Activated T-helper 1 cell treated with anti-CD3 and anti-CD28 coated beads, Interleukin-2, amount 50 U/mL, for 16 hours (primary cell): Measurements from ENCODE around the gene MED16.
"Not testable (repeated sequence)": the region's sequence is repeated elsewhere in the genome, so short reads cannot be mapped to it uniquely, and the experiment has no call there.

ENCODE experiments used
- DNase-seq, 2 donors: peaks; one replicate each; pipeline ENCODE4 v3.0.0-alpha.2; 2020; ENCODE audit warnings: low read depth in 1 of 2, low spot score in 1 of 2

Gene MED16

DNA sequence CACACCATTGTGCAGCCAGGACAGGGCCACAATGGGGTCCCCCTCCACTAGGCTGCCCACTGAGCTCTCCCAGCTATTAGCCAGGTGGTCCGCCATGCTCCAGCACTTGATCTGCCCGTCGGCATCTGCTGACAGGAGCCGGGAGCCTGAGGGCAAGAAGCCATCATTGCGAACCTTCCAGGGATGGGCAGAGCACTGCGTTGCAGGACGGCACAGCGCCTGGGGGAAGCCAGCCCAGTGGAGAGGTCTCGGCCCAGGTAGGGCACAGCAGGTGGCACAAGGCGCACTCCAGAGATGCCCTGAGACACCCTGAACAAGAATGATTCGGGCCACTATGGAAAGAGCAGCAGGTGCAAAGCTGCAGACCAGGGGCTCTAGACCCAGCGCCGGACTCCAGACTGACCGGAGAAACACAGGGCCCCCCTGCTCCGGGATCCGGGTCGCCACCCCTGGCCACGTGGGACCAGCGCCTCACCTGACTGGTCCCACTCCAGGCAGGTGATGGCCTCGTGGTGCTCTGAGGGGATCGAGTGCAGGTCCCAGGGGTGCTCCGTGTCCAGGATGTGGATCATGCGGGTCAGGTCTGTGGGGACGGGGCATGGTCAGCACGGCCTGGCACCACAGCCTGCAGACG lies 3.2 kb downstream of the MED16 start:
- DNase-seq, result no peak

DNA sequence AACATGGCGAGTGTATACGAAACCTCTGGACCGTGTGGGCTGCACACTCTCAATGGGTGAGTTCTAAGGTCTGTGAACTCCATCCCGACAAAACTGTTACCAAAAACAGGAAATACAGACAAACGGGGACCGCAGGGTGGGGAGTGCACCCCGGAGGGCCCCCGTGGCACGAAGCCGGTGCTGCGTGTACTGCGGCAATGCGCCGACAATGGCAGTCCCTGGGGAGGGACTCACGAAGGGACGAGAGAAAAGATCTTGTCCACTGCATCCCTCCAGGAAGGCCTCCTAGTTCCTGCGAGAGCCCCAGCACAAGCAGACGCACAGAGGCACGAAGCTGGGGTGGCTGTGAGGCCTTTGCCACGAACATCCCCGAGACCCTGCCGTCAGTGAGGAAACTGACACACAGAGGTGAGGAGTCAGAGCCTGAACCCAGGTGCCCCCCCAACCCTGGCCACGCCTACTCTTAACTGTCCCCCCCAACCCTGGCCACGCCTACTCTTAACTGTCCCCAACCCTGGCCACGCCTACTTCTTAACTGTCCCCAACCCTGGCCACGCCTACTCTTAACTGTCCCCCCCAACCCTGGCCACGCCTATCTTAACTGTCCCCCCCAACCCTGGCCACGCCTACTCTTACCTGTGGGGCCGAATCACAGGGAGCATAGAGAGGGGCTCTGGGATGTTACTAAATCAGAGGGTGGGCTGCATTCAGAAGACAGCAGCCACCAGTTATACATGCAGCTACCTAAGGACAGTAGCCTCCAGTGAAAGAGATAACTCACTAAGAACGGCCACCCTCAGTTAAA lies 4.2 kb downstream of the MED16 start:
- peak in 1 of 2 donors; percentile 22 for DNase-seq

DNA sequence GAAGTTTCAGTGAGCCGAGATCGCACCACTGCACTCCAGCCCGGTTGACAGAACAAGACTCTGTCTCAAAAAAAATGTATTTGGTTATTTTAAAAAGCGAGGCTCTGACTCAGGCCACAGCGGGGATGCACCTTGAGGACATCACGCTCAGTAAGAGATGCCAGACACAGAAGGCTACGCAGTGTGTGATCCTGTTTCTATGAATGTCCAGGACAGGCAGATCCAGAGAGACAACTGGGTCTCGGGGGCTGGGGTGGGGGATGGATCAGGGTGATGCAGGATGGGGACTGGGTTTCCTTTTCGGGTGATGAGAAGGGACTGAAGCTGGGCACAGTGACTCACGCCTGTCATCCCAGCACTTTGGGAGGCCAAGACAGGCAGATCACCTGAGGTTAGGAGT lies 5.4 kb downstream of the MED16 start:
- no peak for DNase-seq

DNA sequence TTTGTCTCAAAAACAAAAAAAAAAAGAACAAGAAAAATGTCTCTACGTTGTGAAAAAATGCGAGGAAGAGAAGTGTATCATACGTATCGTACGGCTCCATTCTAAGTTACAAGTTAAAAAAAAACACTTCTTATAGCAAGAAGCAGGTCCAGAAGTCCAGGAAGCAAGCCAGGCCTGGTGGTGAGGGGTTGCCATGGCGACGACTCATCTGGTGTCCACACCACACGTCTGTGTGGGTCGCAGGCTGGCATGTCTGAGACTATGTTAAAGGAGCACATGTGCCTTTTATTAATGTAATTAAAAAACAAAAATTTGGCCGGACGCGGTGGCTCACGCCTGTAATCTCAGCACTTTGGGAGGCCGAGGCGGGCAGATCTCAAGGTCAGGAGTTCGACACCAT lies 5.9 kb downstream of the MED16 start:
- no peak for DNase-seq

DNA sequence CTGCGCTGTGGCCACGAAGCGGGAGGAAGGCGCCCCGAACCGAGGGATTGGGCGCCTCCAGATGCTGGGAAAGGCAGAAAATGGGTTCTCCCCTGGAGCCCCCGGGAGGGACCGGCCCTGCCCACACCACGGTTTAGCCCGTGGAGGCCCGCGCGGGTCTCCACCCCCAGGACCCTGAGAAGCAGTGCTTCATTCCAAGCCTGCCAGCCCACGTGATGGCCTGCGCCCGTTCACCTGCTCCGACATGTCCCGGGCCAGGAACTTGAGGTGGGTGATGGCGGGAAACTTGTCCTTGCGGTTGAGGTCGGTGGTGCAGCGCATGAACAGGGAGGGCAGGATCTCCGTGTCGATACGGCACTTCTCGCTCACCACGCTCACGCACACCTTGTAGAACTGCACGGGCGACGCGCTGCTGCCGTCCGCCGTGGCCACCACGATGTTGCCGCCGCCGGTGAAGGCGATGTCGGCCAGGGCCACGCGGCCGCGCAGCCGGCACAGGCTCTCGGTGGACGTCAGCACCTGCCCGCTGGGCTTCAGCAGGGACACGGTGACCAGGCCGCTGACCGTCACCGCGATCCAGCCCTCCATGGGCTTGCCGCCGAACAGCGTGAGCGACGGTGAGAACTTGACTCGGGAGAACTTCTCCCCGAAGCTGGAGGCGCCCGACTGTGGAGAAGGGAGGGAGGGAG lies 7.3 kb downstream of the MED16 start:
- DNase-seq, result no peak

DNA sequence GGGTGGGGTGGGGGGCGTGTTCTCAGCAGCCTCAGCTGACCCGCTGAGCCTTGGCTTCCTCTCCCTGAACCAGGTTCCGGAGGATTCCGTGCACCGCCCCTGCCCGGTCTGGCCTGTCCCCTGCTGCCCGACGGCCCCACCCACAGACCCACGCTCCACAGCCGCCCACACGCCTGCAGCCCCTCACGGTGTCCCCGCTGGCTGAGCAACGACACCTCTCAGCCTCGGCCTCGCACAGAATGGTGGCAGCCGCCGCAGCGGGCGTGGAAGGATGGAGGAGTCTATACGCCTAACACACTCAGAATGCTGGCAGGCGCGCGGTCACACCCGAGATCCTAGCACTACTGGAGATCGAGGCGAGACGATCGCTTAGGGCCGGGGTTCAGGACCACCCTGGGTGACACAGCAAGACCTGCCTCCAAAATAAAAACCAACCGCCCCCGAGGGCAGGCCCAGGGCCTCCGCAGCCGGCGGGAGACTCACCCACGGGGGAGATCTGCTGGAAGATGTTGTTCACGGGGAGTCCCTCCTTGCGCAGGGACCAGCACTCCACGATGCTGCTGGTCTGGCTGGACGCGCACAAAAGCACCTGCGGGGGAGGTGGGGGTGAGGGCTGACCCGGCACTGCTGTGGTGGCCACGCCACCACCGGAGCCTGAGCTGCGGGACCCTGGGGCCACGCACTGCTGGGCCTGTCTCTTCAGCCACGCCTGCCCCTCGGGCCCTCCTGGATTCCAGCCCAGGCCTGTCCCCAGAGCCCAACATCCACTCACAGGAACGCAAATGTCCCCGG lies 8.4 kb downstream of the MED16 start:
- DNase-seq, result no peak

DNA sequence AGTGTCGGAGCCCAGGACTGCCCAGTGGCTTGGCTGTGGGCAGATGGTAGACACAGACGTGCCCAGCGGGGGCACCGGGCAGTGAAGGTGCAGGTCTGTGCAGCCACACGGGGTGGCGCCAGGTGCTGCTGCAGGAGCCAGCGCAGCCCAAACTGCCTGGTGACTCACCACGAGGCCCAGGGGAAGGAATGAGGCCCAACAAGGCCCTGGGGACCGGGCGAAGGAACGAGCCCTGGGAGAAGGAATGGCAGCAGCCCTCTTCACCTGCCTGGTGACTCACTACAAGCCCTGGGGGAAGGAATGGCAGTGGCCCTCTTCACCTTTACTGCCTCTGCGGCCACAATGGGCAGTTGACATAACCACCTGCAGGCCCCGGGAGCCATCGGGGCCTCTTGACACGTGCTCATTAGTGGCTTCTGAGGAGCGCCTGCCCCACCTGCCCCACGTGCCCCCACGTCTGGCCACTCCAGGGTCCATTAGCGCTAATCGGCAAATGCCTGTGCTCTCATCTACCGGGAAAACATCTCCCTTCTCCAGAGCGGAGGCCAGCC lies 9.3 kb downstream of the MED16 start:
- no peak for DNase-seq

DNA sequence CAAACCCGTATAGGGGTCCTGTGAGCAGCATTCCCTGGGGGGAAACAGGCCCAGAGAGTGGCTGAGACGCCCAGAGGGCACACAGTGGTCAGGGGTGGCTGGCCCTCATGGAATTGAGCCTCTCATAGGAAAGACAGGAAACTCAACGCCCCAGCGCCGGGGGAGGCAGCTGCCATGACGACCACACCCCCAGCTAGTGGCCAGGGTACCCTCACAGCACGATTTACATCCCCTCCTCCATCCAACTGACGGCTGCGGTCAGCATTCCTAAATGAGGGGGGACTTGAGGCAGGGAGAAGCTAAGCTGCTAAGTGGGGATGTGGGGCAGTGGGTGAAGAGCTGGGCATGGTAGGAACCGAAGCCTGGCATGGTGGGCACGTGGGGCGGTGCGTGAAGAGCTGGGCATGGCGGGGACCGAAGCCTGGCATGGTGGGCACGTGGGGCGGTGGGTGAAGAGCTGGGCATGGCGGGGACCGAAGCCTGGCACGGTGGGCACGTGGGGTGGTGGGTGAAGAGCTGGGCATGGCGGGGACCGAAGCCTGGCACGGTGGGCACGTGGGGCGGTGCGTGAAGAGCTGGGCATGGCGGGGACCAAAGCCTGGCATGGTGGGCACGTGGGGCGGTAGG lies 10.0 kb downstream of the MED16 start:
- DNase-seq, result no peak

DNA sequence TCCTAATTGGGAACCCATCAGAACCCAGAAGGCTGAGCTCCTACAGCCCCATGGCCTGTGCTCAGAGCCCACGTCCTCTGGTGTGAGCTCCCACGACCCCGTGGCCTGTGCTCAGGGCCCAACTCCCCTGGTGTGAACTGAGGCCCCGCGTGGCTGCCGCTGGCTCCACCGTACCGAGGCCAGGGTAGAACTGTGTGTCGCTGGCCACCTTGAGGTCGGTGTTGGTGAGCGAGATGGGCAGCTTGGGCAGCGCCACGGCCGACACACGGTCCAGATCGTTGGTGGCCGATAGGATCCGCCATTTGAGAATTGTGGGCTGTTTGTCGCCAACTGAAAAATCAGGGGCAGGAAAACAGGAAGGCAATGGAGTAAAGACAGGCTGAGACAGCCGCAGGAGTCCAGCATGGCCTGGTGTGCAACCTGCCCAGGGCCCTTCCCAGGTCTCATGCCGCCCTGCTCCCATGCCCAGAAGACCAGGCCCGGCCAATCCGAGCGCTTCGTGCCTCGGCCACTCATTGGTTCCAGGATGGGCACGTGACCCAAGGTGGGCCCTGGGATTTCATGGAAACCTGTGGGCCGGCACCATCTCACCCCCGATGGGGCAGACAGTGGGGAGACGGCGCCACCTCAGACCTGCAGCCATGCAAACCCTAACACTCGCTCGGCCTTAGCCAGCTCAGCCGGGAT lies 11.5 kb downstream of the MED16 start:
- no peak for DNase-seq

DNA sequence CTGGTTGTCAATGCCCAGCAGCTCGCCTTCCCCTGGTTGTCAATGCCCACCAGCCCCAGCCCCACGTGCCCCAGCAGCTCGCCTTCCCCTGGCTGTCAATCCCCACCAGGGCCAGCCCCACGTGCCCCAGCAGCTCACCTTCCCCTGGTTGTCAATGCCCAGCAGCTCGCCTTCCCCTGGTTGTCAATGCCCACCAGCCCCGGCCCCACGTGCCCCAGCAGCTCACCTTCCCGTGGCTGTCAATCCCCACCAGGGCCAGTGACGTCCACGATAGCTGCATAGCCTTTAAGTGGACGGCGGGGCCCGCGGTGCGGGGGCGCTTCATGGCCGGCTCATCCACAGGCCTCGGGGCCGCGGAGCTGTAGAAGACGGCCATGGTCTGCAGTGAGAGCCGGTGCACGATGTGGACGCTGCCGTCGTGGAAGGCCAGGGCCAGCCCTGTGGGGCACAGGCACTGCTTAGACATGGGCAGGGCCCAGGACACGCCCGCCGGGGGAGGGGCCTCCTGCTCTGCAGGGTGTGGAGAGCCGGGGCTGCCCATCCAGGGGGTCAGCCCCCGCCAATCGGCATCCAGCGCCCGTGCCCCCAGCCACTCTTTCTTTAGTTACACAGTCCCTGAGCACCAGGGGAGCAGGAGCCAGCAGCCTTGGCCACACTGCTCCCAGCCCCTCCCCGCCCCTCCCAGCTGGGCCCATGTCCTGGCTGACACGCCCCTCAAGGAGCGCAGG lies 13.1 kb downstream of the MED16 start:
- no peak for DNase-seq

DNA sequence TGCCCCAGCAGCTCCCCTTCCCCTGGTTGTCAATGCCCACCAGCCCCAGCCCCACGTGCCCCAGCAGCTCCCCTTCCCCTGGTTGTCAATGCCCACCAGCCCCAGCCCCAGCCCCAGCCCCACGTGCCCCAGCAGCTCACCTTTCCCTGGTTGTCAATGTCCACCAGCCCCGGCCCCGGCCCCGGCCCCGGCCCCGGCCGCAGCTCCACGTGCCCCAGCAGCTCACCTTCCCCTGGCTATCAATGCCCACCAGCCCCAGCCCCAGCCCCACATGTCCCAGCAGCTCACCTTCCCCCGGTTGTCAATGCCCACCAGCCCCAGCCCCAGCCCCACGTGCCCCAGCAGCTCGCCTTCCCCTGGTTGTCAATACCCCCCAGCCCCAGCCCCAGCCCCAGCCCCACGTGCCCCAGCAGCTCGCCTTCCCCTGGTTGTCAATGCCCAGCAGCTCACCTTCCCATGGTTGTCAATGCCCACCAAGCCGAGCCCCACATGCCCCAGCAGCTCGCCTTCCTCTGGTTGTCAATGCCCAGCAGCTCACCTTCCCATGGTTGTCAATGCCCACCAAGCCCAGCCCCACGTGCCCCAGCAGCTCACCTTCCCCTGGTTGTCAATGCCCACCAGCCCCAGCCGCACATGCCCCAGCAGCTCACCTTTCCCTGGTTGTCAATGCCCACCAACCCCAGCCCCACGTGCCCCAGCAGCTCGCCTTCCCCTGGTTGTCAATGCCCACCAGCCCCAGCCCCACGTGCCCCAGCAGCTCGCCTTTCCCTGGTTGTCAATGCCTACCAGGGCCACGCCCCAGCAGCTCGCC lies 14.0 kb downstream of the MED16 start:
- DNase-seq, result not testable (repeated sequence)

DNA sequence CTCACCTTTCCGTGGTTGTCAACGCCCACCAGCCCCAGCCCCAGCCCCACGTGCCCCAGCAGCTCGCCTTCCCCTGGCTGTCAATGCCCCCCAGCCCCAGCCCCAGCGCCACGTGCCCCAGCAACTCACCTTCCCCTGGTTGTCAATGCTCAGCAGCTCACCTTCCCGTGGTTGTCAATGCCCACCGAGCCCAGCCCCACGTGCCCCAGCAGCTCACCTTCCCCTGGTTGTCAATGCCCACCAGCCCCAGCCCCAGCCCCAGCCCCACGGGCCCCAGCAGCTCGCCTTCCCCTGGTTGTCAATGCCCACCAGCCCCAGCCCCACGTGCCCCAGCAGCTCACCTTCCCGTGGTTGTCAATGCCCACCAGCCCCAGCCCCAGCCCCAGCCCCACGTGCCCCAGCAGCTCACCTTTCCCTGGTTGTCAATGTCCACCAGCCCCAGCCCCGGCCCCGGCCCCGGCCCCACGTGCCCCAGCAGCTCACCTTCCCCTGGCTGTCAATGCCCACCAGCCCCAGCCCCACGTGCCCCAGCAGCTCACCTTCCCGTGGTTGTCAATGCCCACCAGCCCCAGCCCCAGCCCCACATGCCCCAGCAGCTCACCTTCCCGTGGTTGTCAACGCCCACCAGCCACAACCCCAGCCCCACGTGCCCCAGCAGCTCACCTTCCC lies 14.9 kb downstream of the MED16 start:
- not testable (repeated sequence) for DNase-seq

DNA sequence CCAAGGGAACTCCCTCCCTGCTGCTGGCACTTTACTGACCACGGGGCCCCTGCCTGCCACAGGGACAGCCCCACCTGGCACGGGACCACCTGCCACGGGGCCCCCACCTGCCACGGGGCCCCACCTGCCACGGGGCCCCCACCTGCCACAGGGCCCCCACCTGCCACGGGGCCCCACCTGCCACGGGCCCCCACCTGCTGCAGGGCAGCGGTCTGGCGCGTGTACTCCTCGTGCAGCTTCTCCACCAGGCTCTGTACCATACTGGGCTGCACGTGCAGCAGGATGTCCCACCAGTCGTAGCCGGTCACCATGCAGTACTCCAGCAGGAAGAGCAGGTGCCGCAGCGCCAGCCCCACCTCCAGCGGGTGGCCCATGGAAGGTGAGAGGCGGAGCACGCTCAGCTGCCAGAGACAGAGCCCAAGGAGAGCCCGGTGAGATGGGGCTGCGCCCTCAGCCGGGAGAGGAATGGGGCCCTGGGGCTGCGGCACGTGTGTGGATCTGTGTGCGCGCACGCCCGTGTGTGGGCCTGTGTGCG lies 16.1 kb downstream of the MED16 start:
- DNase-seq, result no peak

DNA sequence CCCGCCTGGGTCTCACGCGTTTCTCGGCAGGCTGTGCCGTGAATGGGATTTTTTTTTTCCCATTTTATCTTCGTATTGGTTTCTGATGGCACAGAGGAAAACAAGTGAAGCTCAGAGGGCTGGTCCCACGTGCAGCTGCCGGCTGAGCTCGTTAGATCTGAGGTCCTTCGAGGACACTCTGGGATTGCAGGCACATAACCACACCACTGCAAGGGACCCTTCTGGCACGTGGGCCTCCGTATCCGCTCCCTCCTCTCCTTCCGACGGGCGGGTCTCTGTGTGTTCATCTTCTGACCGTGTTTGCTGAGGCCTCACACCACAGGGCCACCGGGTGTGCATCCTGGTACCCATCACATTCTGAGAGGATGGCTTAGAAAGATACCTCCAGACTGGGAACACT lies 16.9 kb downstream of the MED16 start:
- DNase-seq, result no peak

DNA sequence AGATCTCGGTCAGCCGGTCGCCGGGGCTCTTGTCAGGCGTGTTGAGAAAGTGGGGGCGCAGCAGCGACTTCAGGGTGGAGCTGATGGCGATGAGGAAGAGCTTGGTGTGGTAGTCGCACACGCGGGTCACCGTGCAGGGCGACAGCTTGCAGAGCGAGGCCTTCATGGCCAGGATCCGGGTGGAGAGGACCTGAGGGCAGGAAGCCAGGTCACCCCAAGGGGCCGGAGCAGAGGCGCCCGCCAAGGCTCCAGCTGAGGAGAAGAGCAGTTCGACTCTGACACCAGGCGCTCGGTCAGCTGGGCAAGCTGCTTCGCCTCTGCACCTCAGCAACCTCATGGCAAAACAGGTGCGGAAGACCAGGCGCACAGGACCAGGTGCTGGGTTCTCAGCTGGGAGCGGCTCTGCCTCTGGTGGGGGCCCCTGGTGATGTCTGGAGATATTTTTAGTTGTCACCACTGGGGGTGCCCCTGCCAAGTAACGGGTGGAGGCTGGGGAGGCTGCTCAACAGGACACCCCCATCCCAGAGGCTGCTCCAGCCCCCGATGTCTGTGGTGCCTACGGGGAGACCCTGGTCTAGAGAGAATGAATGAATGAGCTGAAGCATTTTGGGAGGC lies 17.6 kb downstream of the MED16 start:
- DNase-seq, result no peak

DNA sequence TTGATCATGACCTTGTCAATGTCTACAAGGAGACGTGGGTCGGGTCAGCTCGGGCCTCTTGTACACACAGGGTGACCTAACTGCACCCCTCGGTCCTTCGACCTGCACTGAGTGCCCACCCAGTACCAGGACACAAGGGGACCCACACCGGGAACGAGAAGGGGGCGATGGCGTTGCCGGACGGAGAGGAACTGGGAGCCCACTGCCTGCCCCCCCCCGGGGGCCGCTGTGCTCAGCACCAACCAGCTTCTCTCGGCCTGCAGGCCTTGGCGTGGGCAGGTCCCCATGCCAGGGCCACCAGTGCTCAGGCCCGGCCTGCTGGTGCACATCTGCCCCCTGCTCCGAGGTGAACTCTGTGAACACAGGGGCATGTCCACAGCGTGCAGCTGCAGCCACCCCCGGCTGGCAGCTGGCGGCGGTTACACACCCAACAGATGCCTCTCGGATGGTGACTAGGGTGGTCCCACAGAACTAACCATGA lies 19.4 kb downstream of the MED16 start:
- DNase-seq, result no peak

DNA sequence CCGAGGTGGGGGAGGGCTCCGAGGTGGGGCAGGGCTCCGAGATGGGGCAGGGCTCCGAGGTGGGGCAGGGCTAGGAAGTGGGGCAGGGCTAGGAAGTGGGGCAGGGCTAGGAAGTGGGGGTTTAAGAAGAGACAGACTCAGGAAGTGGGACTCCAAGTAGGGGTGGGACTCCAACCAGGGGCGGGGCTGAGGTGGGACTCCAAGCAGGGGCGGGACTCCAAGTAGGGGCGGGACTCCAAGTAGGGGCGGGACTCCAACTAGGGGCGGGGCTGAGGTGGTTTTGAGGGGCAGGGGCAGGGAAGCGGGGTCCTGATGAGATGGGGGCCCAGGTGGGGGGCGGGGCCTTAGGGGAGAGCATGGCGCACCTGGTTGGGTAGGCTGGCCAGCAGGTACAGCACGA lies 19.9 kb downstream of the MED16 start:
- peak; percentile 45 to 67 for DNase-seq
